T-helper 1 cell treated with Interleukin-12 subunit alpha and Interleukin-12 subunit beta and Interleukin-4 antibody, amounts not matched to agents 30 μg/mL and 1 μg/mL, for 36 hours (primary cell): ENCODE data around the gene SREBF2.
A peak's percentile ranks its signal among the peaks of the same experiment; 100 is the strongest.

Experiments used
- H3K27ac Mint-ChIP-seq: one replicate; pipeline ENCODE4 v1.8.0; 2021; ENCODE audit warnings: mild to moderate bottlenecking, mixed read lengths
- H3K27me3 Mint-ChIP-seq: one replicate; pipeline ENCODE4 v1.8.0; 2021; ENCODE audit warnings: low read depth, mixed read lengths
- H3K36me3 Mint-ChIP-seq: one replicate; pipeline ENCODE4 v1.8.0; 2021; ENCODE audit warnings: low read depth, mixed read lengths
- H3K4me1 Mint-ChIP-seq: one replicate; pipeline ENCODE4 v1.8.0; 2021; ENCODE audit warnings: low read depth, mixed read lengths
- H3K4me3 Mint-ChIP-seq: one replicate; pipeline ENCODE4 v1.8.0; 2021; ENCODE audit warnings: mild to moderate bottlenecking, moderate library complexity, mixed read lengths
- H3K9me3 Mint-ChIP-seq: one replicate; pipeline ENCODE4 v1.8.0; 2021; ENCODE audit warnings: mixed read lengths

The SREBF2 gene

DNA sequence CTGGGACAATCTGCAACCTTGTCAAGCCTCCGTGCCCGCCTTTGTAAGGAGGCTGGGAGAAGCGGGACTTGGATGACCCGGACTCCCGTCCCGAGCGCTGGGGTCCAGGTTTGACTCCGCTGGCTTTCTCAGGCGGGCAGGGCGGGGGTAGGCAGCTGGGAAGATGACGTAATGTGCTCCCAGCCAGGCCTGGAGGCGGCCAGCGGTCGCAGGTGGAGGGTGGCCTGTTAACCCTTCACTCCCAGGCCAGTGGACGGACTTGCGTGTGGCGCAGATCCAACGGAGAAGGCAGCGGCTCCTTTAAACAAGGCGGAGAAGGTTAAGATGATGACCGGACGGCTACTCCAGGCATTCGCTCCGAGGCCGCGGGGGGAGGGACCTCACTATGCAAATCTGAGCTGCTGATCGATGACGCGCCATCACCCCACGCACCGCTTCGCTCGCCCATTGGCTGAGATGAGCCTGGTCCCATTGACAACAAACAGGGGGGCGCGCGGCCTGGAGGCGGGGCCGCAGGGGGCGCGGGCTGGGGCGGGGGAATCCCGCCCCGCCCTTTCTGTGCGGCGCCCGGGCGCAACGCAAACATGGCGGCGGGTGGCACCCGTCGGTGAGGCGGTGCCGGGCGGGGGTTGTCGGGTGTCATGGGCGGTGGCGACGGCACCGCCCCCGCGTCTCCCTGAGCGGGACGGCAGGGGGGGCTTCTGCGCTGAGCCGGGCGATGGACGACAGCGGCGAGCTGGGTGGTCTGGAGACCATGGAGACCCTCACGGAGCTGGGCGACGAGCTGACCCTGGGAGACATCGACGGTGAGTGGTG lies at the start of gene SREBF2:
Gene SREBF2 (plus strand): TSS at position 553 of the 816 bp plus-strand sequence. CDS start 166 bp downstream, at position 719.
- H3K4me3 Mint-ChIP-seq: peak within 1 kb of the TSS; percentile 98
- H3K27me3 Mint-ChIP-seq: no peaks in the 10 kb centered on the region
- H3K9me3 Mint-ChIP-seq: no peaks in the 10 kb centered on the region
- peaks cover 43% of the 10 kb centered on the region for H3K4me1 Mint-ChIP-seq
- H3K27ac Mint-ChIP-seq: peak within 1 kb of the TSS; percentile 99
- H3K36me3 Mint-ChIP-seq: peaks cover 34% of the 10 kb centered on the region

DNA sequence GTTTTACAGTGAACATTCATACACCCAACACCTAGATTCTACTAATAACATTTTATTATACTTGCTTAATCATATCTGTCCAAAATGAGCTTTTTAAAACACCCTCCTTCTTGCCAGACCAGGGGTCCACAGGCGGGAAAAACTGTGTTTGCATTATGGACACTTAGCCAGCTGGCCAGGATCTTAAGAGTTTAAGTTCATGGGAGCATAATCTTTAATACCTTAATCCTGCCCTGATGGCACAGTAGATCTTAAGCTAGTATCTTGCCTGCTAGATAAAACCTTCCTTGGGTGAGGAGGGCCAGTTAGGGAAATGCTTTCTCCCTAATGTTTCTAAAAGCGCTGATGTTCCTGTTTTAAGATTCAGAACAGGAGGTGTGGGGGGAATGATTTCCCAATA lies 45.6 kb upstream of the SREBF2 start:
- Mint-ChIP-seq H3K27me3 (no peaks in the 10 kb centered on the region), H3K9me3 (no peaks in the 10 kb centered on the region), H3K4me3 (no peak overlapping the region), H3K27ac (no peak overlapping the region), H3K4me1 (peaks cover 24% of the 10 kb centered on the region), H3K36me3 (peaks cover 39% of the 10 kb centered on the region)

DNA sequence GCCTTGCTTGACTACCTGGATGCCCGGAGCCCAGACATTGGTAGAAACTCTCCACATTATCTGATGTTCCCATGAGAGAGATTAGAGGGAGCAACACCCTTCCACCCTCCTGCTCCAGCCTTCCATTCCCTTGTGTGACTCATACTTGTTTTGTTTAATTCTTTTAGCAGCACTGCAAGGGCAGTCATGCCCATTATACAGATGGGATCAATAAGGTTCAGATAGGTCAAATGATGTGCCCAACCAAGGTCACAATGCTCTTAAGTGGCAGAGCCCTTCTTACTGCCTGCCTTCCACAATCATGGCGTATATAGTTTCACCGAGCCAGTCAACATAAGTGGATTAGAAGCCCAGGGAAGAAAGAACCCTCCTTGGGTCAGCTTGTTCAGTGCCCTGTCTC lies 39.0 kb upstream of the SREBF2 start:
- no peaks in the 10 kb centered on the region for H3K9me3 Mint-ChIP-seq
- H3K36me3 Mint-ChIP-seq: peaks cover 46% of the 10 kb centered on the region
- no peak overlapping the region for H3K27ac Mint-ChIP-seq

DNA sequence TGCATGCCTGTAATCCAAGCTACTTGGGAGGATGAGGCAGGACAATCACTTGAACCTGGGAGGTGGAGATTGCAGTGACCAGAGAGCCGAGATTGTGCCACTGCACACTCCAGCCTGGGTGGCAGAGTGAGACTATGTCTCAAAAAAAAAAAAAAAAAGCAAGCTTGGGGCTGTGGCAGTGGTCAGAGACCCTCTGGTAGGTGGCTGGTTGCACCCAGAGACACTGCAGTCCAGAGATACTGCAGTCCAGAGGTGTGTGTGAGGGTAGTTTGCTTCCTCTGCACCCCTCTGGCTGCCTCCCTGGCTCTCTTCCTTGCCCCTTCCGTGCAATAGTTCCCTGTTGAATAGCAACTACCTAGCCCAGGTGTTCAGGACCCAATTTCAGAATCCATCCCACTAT lies 34.2 kb upstream of the SREBF2 start:
- H3K36me3 Mint-ChIP-seq: peaks cover 25% of the 10 kb centered on the region
- H3K9me3 Mint-ChIP-seq: no peaks in the 10 kb centered on the region
- H3K4me1 Mint-ChIP-seq: peaks cover 26% of the 10 kb centered on the region
- H3K27me3 Mint-ChIP-seq: no peaks in the 10 kb centered on the region
- H3K4me3 Mint-ChIP-seq: peak overlapping the region; percentile 99
- no peak overlapping the region for H3K27ac Mint-ChIP-seq

More for the DNA sequence above, 39.0 kb upstream of the SREBF2 start:
- Mint-ChIP-seq H3K4me1 (peaks cover 4% of the 10 kb centered on the region), H3K4me3 (no peak overlapping the region), H3K27me3 (no peaks in the 10 kb centered on the region)

DNA sequence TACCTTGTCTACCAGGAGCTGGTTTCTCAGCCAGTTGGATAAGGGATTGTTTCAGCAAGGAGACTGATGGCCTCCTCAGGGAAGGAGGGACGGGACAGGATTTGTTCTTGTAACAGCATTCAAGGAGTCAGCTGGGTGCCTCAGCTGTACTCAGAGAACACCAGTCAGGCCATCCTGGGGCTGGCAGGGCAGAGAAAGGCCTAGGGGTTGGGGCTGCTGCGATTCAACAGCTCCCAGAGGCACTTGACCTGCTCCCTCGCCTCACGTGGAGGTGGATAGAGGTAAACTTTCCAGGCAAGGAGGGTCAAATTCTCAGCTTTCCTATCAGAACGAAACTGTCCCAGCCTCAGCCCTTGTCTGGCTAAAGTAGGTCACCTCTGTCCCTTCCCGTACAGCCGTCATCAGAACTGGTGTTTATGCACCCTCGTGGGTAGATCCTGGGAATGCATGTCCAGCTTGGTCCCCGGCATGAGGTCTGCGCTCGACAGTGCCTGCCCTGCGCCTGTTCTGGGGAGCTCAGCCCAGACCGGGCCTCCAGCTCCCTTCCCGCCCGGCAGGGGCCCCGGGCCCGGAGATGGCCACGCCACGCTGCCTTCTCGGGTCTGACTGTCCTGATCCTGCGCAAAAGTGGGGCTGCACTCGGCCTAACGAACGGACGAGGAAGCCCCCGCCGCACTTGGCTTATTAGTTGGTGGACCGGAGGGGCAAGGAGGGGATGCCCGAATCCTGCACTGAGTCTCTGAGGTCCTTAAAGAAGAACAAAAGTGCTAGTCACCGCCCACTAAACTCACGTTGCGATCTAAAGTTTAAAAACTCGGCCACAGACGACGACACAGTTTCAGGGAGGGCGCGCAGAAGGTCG lies 33.2 kb upstream of the SREBF2 start:
- H3K4me1 Mint-ChIP-seq: peaks cover 33% of the 10 kb centered on the region
- H3K27ac Mint-ChIP-seq: peak overlapping the region; percentile 97
- H3K36me3 Mint-ChIP-seq: peaks cover 21% of the 10 kb centered on the region
- H3K4me3 Mint-ChIP-seq: peak overlapping the region; percentile 99
- no peaks in the 10 kb centered on the region for H3K9me3 Mint-ChIP-seq
- no peaks in the 10 kb centered on the region for H3K27me3 Mint-ChIP-seq

DNA sequence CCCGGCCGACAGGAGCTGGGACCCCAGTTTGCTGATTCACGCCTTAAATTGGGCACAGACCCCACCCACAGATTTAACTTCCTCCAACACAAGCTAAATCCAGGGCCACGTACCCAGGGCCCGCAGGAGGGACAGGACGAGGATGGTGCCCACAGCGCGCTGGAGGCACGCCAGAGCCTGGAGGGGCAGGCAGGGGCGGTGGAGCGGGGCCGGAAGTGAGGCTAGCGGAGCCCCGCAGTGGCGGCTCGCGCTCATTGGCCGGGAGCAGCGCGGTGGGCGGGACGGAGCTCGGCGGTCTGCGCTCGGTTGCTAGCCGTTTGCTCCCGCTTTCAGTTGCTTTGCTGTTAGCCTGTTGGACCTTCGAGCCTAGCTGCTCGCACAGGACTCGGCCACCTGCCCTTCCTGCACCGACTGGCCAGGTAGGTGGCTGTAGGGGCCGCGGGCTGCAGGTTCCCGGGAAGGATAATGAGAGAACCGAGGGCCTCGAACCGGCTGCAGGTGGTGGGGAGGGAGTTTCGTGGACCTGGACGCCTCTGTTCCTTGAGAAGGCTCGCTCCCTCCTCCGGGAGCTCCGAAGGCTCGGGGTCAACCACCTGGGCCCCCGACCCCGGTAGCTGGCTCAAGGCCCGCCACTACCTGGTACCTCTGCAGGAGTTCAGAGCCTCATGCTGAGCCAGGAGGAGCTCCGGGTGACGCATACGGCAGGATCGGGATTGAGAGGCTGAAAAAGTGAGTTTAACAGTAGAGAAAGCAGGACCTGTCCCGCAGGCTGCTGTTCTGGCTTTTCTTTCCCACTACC lies 32.4 kb upstream of the SREBF2 start, which contains the start of gene CCDC134:
Gene CCDC134 (plus strand): TSS at position 332 of the 799 bp plus-strand sequence. CDS start 8,212 bp downstream, outside the sequence.
- H3K27me3 Mint-ChIP-seq: no peaks in the 10 kb centered on the region
- peaks cover 38% of the 10 kb centered on the region for H3K4me1 Mint-ChIP-seq
- peaks cover 16% of the 10 kb centered on the region for H3K36me3 Mint-ChIP-seq
- peak within 1 kb of the TSS; percentile 97 for H3K27ac Mint-ChIP-seq
- peak within 1 kb of the TSS; percentile 99 for H3K4me3 Mint-ChIP-seq
- no peaks in the 10 kb centered on the region for H3K9me3 Mint-ChIP-seq

DNA sequence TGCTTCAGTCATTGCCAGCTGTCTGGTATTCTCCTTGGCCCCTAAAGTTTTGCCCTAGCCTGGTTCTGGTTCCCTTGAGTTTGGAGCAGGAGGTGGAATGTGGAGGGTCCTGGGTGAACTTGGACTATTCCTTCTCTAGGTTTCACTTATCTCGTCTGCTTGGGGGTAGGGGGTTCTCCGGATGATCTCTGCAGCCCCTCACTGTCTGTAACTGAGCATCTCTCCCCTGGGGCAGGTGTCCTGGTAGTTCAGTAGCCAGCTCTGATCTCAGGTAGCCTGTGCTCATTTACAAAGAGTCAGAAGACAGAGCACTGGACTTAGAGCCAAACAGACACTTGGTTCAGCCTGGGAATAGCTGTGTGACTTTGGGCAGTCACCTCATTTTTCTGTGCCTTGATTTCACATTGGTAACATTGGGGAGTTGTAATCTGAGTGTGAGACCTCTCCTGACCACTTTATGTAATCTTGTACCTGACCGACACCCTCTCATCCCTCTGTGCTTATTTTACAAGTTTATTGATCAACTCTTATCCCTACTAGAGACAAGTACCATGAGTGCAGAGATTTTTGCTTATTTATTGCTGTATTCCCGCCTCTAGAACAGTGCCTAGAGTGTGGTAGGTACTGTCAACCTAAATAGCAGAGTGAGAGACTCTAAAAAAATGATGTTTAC lies 31.6 kb upstream of the SREBF2 start:
- peak overlapping the region; percentile 99 for H3K4me3 Mint-ChIP-seq
- H3K4me1 Mint-ChIP-seq: peaks cover 39% of the 10 kb centered on the region
- H3K36me3 Mint-ChIP-seq: peaks cover 12% of the 10 kb centered on the region
- H3K27ac Mint-ChIP-seq: peak overlapping the region; percentile 97
- no peaks in the 10 kb centered on the region for H3K9me3 Mint-ChIP-seq
- no peaks in the 10 kb centered on the region for H3K27me3 Mint-ChIP-seq

DNA sequence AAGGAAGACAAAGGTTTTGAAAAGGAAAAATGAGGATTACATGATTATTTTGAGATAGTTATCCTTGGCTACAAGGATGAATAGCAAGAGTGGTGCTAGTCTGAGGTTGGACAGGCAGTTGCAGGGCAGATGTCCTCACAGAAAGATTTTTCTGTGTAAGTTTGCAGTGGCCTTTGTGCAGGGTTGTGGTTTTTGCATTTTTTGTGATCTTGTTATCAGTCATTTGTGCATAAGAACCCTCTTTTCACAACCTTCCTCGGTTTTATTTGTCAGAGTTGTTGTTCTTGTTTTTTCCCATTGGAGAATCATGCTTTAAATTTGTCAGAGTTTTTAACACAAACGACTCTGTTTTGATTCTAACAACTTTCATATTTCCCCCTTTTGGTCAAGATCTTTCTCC lies 31.0 kb upstream of the SREBF2 start:
- Mint-ChIP-seq H3K4me1 (peaks cover 39% of the 10 kb centered on the region), H3K27ac (peak overlapping the region; percentile 66), H3K4me3 (peak overlapping the region; percentile 99), H3K9me3 (no peaks in the 10 kb centered on the region), H3K36me3 (peaks cover 12% of the 10 kb centered on the region), H3K27me3 (no peaks in the 10 kb centered on the region)

DNA sequence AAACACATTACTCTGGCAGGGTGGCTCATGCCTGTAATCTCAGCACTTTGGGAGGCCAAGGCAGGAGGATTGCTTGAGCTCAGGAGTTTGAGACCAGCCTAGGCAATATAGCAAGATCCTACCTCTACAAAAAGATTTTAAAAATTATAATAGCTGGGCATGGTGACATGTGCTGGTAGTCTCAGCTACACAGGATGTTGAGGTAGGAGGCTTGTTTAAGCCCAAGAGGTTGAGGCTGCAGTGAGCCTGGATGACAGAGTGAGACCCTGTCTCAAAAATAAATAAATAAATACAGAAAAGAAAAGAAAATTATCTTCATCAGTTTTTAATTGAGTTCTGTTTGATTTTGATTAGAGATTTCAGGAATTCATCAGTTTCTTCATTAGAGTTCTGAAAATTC lies 27.3 kb upstream of the SREBF2 start:
- Mint-ChIP-seq H3K4me3 (no peak overlapping the region), H3K36me3 (peaks cover 22% of the 10 kb centered on the region), H3K27me3 (no peaks in the 10 kb centered on the region), H3K27ac (no peak overlapping the region), H3K4me1 (peaks cover 28% of the 10 kb centered on the region), H3K9me3 (no peaks in the 10 kb centered on the region)

DNA sequence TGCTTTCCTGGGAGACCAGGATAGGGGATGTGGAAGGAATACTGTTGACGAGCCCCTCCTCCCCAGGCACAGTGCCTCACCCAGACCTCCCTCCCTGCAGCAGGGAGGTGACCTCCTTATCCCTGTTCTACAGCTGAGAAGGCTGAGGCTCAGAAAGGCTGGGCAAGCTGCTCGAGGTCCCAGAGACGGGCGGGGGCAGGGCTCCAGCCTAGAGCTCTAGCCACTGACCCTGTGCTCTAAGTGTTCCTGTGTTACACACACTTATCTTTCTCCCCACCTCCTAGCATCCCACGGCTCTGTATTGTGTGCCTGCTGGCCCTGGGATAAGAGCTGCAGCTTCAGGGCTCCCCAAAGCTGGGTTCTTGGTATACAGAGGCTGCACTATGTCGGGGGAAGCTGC lies 24.5 kb upstream of the SREBF2 start:
- Mint-ChIP-seq H3K4me1 (peaks cover 13% of the 10 kb centered on the region), H3K4me3 (no peak overlapping the region), H3K27ac (no peak overlapping the region), H3K9me3 (no peaks in the 10 kb centered on the region), H3K27me3 (no peaks in the 10 kb centered on the region), H3K36me3 (peaks cover 24% of the 10 kb centered on the region)

DNA sequence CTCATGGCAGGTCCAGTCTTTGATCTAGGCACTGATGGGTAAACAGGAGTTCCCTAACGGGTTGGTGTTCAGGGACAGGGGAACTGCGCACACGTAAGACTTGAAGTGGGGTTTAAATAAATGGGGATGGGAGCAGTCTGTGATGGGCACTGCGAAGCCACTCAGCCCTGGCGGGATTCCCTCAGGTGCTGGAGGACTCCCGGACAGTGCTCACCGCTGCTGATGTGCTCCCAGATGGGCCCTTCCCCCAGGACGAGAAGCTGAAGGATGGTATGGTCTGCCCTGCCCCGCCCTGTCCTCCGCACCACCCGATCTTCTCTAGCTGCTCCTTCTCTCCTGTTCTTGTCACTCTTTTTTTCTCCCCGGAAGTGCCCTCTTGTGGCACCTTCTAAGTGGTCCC lies 22.9 kb upstream of the SREBF2 start:
- peaks cover 23% of the 10 kb centered on the region for H3K36me3 Mint-ChIP-seq
- H3K27me3 Mint-ChIP-seq: no peaks in the 10 kb centered on the region
- H3K4me1 Mint-ChIP-seq: peaks cover 4% of the 10 kb centered on the region
- no peak overlapping the region for H3K4me3 Mint-ChIP-seq
- peak overlapping the region; percentile 27 for H3K27ac Mint-ChIP-seq
- no peaks in the 10 kb centered on the region for H3K9me3 Mint-ChIP-seq

DNA sequence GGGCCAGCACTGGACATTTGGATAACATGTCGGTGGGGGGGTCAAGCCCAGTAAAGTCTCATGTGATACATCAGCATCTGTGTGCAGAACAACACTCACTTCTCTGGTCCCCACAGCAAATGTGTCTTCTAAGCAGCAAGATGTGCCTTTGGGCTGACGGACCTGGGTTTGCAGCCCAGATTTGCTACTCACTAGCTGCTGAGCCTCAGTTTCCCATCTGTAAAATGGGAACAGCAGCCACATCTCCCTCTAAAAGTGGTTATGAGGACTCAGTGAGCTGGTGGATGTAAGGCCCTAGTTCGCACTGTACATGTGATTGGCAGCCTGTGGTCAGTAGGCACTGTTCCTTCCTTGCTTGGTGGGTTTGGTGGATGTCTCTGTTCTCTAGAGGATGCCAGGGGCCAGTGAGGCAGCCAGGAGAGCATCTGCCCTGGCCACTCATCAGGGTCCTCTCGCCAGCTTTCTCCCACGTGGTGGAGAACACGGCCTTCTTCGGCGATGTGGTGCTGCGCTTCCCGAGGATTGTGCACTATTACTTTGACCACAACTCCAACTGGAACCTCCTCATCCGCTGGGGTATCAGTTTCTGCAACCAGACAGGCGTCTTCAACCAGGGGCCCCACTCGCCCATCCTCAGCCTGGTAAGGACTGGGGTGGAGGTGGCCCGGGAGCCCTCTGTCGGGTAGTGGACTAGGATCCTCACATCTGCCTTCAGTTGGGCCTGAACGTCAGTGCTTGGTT lies 19.9 kb upstream of the SREBF2 start:
- no peak overlapping the region for H3K4me3 Mint-ChIP-seq
- no peaks in the 10 kb centered on the region for H3K9me3 Mint-ChIP-seq
- peaks cover 29% of the 10 kb centered on the region for H3K36me3 Mint-ChIP-seq
- peaks cover 3% of the 10 kb centered on the region for H3K4me1 Mint-ChIP-seq
- H3K27me3 Mint-ChIP-seq: no peaks in the 10 kb centered on the region
- no peak overlapping the region for H3K27ac Mint-ChIP-seq

DNA sequence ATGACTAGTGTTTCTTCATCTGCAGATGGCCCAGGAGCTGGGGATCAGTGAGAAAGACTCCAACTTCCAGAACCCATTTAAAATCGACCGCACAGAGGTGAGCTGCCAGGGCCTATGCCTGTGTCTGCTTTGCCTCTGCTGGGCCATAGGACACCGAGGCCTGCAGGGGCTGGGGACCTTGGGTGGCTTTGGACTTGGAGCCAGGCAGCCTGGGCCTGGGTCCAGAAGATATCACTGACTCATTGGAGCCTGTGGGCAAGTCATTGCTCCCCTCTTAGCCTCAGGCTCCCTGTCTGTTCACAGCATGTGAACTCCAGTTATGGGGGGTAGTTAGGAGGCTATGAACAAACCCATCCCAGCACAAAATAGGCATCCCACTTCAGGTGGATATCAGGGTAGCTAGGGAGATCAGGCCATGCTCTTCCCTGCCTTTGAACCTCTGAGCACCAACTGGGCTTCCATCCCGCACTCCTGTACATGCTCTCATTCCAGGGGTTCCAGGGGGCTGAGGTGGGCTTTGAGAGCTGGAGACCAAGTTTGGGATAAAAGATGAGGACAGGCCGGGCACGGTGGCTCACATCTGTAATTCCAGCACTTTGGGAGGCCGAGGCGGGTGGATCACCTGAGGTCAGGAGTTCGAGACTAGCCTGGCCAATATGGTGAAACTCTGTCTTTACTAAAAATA lies 19.0 kb upstream of the SREBF2 start:
- Mint-ChIP-seq H3K4me3 (no peak overlapping the region), H3K27me3 (no peaks in the 10 kb centered on the region), H3K9me3 (no peaks in the 10 kb centered on the region), H3K27ac (no peak overlapping the region), H3K36me3 (peaks cover 27% of the 10 kb centered on the region), H3K4me1 (peaks cover 3% of the 10 kb centered on the region)
